Heart right ventricle (tissue), 16 donors: ENCODE results near the gene CACTIN. TPM values are rescaled to one million over a fixed set of nuclear protein-coding genes. Genes with fewer than 3 reads are reported as not detected.

Experiments
- ATAC-seq, 8 donors: fragments of 200-7000 bp; cut with Tn5 transposase; one replicate each; pipeline ENCODE4 v1.9.1; 2020; ENCODE audit warnings: mild to moderate bottlenecking in 8 of 8, moderate library complexity in 8 of 8, moderate number of reproducible peaks in 1 of 8
- DNase-seq, 2 donors: peaks; one replicate each; pipeline ENCODE4 v3.0.0-alpha.2; 2020
- H3K27ac ChIP-seq, 10 donors: fragments of 200-600 bp; sonication (generic) in 2 of 10; one replicate each; pipeline versions ENCODE4 v1.5.0 to v1.8.0; 2020 to 2022; ENCODE audit warnings: mild to moderate bottlenecking in 3 of 10
- H3K27me3 ChIP-seq, 7 donors: fragments of 200-600 bp; one replicate each; pipeline ENCODE4 v1.8.0; 2021 to 2022; ENCODE audit warnings: mild to moderate bottlenecking in 2 of 7
- H3K36me3 ChIP-seq, 9 donors: fragments of 200-600 bp; sonication (generic) in 1 of 9; one replicate each; pipeline versions ENCODE4 v1.5.0 to v1.8.0; 2020 to 2022; ENCODE audit warnings: mild to moderate bottlenecking in 2 of 9
- H3K4me1 ChIP-seq, 9 donors: fragments of 200-600 bp; sonication (generic) in 1 of 9; one replicate each; pipeline versions ENCODE4 v1.5.0 to v1.8.0; 2020 to 2022; ENCODE audit warnings: mild to moderate bottlenecking in 4 of 9
- H3K4me3 ChIP-seq, 10 donors: fragments of 200-600 bp; sonication (generic) in 2 of 10; one replicate each; pipeline versions ENCODE4 v1.5.0 to v1.8.0; 2020 to 2022; ENCODE audit warnings: mild to moderate bottlenecking in 7 of 10, moderate library complexity in 2 of 10
- H3K9me3 ChIP-seq, 11 donors: fragments of 200-600 bp in 10 of 11; sonication (generic) in 2 of 11; one replicate each; pipeline versions ENCODE4 v1.5.0 to v1.8.0; 2013 to 2022; ENCODE audit warnings: mild to moderate bottlenecking in 2 of 11, control low read depth in 1 of 11, moderate library complexity in 1 of 11
- WGBS, 2 donors: extraction: QIAGEN DNeasy Blood & Tissue Kit; methylation state at CpG; one replicate each; pipeline ENCODE4 v1.1.7; 2013; ENCODE audit warnings: inconsistent platforms in 1 of 2; 5-methylcytosine and 5-hydroxymethylcytosine counted together
- intact Hi-C, 10 donors: fragments of 100-400 bp; cut with DNase I; formaldehyde crosslinking; loops; one replicate each; pipeline versions ENCODE4 v1.11.1 to v1.14.2; 2022
- polyA plus RNA-seq, 2 donors: library from polyadenylated mRNA; stranded (reverse); fragments of 200-250 nt; gene quantifications; one replicate each; pipeline ENCODE4 v1.2.3, GENCODE V29; 2013
- total RNA-seq, 10 donors: library from RNA; stranded (reverse); fragmentation: NEBNext Ultra II Directional in 3 of 10; extraction: Animal tissue kit (Norgen Biotek cat#: 25700) in 3 of 10; gene quantifications; one replicate each; pipeline versions ENCODE4 v1.2.1 to v1.2.4, GENCODE V29; 2021 to 2023
- TF ChIP-seq, protein P1 (sequence below), 9 donors: fragments of 200-600 bp; sonication (generic) in 2 of 9; IDR thresholded peaks; one replicate each; pipeline versions ENCODE4 v1.5.0 to v1.8.0; 2021 to 2022; ENCODE audit warnings: antibody characterized with exemption in 9 of 9, mild to moderate bottlenecking in 5 of 9, moderate library complexity in 1 of 9
- donor health status: Arrhythmogenic right ventricular cardiomyopathy.
- donor health status: ischemic (EF 13 %, LVEDD 7.1; RV severe dilation, severe dysfunction).
- donor health status: healthy with polysubstance abuse.
- donor health status: DM: no; HTN: yes; CAD: no.
- donor health status: DM: no; HTN: no; CAD: no.
- donor health status: ischemic (EF 25% LVEDD 6.9; RV normal size, moderate dysfunction).
- donor health status: ischemic (EF 25% LVEDD 5.7; RV mildly dilated, moderate dysfunction).
- donor health status: healthy.
- donor health status: DM: yes; HTN: yes; CAD: no.
- donor health status: Ischemic cardiomyopathy.
- donor health status: ischemic (EF 35%, LVEDD 5.7; RV mildly dilated, moderate dysfunction).
- donor health status: nonischemic (EF 11% LVEDD 7.7; RV severe dilation, severe dysfunction).
- donor health status: DM: yes; HTN: yes; CAD: no.
- donor health status: PGD.
- donor health status: ischemic (EF 29% LVEDD 5.4; RV normal size, mild dysfunction).
- donor health status: nonischemic (EF 23%, LVEDD 6.1; RV moderate dilation, normal function).

CACTIN gene
- total and polyA plus RNA-seq, 12 donors: 9.7 to 17.6 (median 12.7) TPM

DNA sequence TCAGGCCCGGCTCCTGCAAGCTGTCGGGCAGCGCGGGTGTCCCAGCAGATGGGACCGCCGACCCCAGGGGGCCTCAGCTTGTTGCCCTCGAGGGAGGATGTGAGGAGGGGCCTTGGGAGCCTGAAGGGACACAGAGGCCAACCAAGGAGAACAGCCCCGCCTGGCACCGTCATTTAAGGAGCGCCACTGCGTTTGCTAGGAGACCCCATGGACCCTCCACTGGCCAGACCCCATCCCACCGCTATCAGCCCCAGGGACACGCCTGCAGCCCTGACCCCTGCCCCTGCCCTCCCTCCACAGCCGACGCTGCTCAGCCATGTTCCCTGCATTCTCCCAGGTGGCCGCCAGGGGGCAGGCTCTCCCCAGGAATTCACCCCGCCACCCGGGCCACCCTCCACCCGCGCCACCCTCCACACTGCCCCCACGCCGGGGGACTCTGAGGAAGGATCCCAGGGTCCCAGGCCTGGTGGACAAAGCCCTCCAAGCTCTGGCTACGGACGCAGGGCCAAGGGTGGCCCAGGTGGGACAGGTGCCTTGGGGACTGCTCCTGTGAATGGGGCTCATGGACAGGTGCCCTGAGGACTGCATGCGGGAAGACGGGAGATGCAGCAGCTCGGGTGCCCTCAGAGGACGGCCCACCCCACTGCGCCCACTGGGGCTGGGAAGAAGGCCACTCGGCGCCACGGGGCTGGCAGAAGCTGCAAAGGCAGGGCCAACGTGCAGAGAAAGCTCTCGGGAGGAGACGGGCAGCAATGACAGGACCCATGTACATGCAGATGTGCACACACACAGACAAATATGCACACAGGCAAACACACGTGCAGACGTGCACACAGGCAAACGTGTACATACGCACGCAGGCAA, 39.3 kb upstream of the CACTIN start:
- Histone ChIP-seq H3K4me3 (no peak overlapping the region), H3K36me3 (peaks cover 0 to 61% (median 22%) of the 10 kb centered on the region in 9 donors), H3K27ac (peak overlapping the region in 3 of 10 donors; percentile 4 to 39 (median 11)), H3K4me1 (peaks cover 17 to 57% (median 42%) of the 10 kb centered on the region in 9 donors), H3K27me3 (peaks cover 0 to 1% (median 0%) of the 10 kb centered on the region in 7 donors), H3K9me3 (no peaks in the 10 kb centered on the region)
- WGBS, 2 donors: 43 to 46% methylated on average over 40 of the region's 40 CpGs
- DNase-seq (peak; percentile 67 to 80), ATAC-seq (peak; percentile 26 to 43 (median 30))
- TF ChIP-seq, protein P1, sequence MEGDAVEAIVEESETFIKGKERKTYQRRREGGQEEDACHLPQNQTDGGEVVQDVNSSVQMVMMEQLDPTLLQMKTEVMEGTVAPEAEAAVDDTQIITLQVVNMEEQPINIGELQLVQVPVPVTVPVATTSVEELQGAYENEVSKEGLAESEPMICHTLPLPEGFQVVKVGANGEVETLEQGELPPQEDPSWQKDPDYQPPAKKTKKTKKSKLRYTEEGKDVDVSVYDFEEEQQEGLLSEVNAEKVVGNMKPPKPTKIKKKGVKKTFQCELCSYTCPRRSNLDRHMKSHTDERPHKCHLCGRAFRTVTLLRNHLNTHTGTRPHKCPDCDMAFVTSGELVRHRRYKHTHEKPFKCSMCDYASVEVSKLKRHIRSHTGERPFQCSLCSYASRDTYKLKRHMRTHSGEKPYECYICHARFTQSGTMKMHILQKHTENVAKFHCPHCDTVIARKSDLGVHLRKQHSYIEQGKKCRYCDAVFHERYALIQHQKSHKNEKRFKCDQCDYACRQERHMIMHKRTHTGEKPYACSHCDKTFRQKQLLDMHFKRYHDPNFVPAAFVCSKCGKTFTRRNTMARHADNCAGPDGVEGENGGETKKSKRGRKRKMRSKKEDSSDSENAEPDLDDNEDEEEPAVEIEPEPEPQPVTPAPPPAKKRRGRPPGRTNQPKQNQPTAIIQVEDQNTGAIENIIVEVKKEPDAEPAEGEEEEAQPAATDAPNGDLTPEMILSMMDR (IDR thresholded peaks at IDR 0.05): peak; percentile 87 to 97 (median 95)
- intact Hi-C loops: loop anchor here in 9 of 10 donors (1.0 to 10.0 kb wide), 6 partner anchors 33 to 539 kb away; partner anchors contain the start of gene PIP5K1C (in 7 of the 9)

DNA sequence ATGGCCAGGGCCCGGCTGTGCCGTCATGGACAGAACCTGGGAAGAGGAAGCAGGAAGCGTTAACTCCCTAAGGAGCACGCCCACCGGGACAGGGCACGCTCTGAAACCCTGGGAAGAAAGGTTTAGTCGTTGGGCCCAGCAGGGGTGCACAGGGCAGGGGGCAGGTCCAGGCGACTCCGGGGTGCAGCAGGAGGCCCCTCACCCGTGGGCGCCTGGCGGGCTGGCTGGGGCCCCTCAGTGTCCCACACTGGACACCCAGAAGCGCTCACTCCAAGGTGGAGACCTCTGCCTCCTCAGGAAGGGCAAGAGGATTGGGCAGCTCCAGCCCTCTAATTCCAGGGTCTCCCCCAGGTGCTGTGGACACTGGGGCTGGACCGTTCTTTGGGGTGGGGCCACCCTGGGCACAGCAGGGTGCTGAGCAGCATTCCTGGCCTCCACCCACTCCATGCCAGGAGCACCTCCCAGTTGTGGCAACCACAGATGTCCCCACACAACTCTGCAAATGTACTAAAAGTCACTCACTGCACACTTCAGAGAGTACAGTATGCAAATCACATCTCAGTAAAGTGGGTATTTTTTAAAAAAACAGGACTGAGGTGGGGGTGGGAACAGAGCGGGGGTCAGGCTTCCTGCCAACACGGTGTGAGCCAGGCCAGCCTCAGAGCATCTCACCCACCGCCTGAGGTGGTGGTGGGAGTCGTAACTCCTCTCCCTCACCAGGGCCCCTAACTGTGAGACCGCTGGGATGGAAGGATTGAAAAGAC, 38.5 kb upstream of the CACTIN start:
- peaks cover 10 to 53% (median 33%) of the 10 kb centered on the region in 9 donors for H3K4me1 ChIP-seq
- no peak for ATAC-seq
- H3K9me3 ChIP-seq: no peaks in the 10 kb centered on the region
- TF ChIP-seq, protein P1 (IDR thresholded peaks at IDR 0.05): no peak
- H3K27ac ChIP-seq: no peak overlapping the region
- intact Hi-C loops: loop anchor here in 6 of 10 donors (5.0 to 10.0 kb wide), 3 partner anchors 37 to 540 kb away; partner anchors contain the start of gene PIP5K1C (in 3 of the 6)
- H3K36me3 ChIP-seq: peaks cover 0 to 69% (median 26%) of the 10 kb centered on the region in 9 donors
- no peaks in the 10 kb centered on the region for H3K27me3 ChIP-seq
- no peak overlapping the region for H3K4me3 ChIP-seq
- 77 to 81% methylated on average over 19 of the region's 19 CpGs for WGBS, 2 donors
- no peak for DNase-seq

DNA sequence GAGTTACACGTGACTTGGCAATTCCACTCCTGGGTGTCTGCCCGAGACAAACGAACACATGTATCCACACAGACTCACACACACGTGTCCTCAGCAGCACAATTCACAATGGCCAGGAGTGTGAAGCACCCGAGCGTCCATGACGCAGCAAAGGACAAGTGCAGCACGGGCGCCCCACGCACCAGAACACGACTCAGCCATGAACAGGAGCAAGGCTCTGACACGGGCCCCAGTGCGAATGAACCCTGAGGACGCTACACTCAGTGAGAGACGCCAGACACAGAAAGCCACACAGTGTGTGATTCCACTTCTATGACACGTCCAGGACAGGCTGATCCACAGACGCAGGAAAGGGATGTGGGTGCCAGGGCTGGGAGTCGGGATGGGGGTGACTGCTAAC, 37.2 kb upstream of the CACTIN start:
- intact Hi-C loops: loop anchor here in 4 of 10 donors (10.0 kb wide), 2 partner anchors 161 to 541 kb away; no protein-coding TSS in a partner anchor
- no peak for DNase-seq

More for the DNA sequence above, 37.2 kb upstream of the CACTIN start:
- ATAC-seq: no peak
- Histone ChIP-seq H3K9me3 (no peaks in the 10 kb centered on the region), H3K4me1 (peaks cover under 1 to 41% (median 21%) of the 10 kb centered on the region in 9 donors), H3K27ac (no peak overlapping the region), H3K36me3 (peaks cover 0 to 81% (median 35%) of the 10 kb centered on the region in 9 donors), H3K4me3 (no peak overlapping the region), H3K27me3 (no peaks in the 10 kb centered on the region)
- TF ChIP-seq, protein P1 (IDR thresholded peaks at IDR 0.05): no peak
- WGBS, 2 donors: 94% methylated on average over 18 of the region's 18 CpGs
